HG02840 (cell line): Measurements from ENCODE around the gene GPR17.

Experiments used
- ATAC-seq: cut with Tn5 transposase; IDR thresholded peaks from one replicate; pipeline ENCODE4 v1.9.1; 2021; ENCODE audit warnings: mild to moderate bottlenecking, moderate library complexity, moderate number of reproducible peaks; ENCODE audit not compliant: unreplicated experiment, low FRiP score

GPR17 gene

GRCh38 chr2:127664065-127664894 lies 18.3 kb downstream of the GPR17 start:
- no peak for ATAC-seq

GRCh38 chr2:127664895-127665225 lies 18.9 kb downstream of the GPR17 start:
- ATAC-seq = no peak

DNA sequence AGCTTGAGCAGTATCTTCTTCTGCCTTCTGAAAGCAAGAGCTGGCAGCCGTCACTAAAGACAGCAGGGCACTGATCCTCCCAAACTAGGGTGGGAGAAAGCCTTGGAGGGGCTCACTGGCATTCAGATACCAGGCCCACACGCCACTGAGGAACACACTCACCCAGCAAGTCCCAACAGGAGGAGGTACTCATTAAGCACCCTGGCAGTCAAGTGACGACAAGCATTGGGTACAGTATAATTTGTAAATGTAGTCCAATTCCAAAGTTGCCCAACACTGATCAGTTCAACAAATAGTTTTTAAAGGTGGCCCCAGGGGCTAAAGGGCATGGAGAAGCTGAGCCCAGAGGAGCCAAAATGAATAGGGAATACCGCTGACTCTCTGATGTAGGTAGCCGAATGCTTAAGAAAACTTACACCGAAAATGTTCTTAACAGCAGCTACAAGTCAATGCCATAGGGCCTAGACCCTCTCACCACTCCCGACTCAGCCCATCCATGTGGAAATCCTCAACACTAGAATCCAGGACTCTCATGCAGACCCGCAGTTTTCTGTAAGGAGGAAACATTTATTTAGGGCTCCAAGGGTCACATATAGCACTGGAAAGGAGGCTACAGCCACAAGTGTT lies 19.4 kb downstream of the GPR17 start:
- no peak for ATAC-seq

DNA sequence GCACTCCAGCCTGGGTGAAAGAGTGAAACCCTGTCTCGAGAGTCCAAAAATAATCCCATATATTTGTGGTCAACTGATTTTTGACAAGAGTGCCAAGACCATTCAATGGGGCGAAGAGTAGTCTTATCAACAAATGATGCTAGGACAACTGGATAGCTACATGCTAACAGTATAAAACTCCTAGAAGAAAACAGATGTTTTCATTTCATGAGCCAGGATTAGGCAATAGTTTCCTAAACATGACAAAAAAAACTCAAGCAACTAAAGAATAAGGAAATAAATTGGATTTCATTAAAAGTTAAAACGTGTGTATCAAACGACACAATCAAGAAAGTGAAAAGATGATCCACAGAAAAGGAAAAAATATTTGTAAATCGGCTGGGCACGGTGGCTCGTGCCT lies 23.1 kb downstream of the GPR17 start:
- ATAC-seq = no peak

- ATAC-seq = no peak
Observed at GRCh38 chr2:127670055-127670956, 24.4 kb downstream of the GPR17 start.

DNA sequence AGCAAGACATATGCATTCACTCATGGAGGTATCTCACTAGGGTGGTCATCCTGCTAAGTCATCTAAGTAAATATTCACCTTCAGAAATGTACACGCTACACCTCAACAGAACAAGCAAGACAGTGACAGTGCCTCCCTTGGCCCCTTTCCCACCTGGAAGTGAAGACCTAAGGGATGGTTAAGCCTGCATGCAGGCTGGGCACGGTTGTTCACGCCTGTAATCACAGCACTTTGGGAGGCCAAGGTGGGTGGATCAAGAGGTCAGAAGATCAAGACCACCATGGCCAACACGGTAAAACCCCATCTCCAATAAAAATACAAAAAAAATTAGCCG lies 25.0 kb downstream of the GPR17 start:
- no peak for ATAC-seq

DNA sequence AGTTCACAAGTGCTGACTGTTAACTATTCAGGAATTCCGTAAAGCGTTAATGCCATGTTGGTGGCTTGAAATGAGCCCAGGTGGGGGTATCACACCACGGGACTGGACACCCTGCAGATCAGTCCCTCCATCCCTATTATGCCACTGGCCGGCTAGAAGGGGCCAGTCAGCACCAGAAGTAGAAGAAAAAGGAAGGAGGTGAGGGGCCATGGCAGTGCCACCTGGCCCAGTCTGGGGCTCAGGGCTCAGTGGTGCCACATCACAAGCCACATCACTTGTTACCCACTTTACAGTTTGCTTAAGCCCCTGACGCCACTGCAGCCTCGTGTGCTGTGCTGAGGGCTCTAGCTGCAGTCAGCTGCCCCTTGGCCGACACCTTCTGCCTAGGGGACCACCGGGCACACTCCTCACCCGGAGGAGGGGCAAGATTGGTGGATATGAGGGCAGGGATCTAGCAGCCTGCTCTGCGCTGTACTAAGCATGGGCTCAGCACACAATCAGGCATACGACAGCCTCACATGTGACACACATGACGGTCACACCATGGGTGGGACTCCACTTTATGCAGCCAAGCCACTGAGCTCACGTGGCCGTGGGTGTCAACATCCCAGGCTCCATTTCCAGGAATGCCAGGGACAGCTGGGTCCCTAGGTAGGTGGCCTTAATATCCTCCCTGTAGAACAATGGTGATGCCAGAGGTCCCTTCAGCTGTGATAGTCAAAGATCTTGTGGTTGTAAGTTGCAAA lies 25.8 kb downstream of the GPR17 start:
- no peak for ATAC-seq

DNA sequence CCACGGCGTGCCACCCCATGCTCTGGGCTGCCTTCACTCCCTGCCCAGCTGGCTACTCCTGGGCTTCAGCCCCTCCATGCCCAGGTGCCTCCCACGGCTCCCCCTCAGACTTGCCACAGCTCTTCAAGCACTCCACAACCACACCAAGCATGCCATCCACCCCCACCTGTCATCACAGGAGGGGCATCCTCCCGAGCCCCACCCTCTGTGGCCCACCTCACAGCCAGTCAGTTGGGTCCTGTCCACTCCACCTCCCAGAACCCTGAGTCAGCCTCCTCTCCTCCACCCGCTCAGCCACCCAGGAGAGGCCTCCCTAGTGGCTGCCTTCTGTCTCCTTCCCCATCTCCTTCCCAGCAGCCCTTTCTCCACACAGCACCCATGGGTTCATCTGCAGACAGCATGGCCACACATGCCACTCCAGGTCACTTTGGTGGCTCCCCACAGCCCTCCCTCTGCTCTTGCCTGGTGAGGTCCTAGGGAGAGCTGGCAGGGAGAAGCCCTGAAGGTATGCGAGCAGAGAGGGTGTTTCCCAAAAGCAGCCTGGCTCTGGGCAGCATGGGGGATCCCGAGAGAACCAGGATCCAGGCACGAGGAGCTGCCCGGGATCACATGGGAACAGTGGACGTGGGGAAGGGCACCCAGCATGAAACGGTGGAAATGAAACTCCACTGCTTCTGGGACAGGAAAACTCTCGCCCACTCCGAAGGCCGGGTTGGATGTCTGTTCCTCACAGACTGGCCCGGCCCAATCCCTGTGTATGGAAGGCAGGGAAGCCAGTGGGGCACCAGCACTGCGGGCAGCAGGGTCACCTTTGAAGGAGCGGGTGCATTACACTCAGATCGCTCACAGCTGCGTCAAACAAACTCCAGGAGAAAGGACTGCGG lies 26.6 kb downstream of the GPR17 start:
- no peak for ATAC-seq

GRCh38 chr2:127673291-127674069 lies 27.5 kb downstream of the GPR17 start:
- ATAC-seq = no peak

GRCh38 chr2:127674241-127675209 lies 28.6 kb downstream of the GPR17 start:
- no peak for ATAC-seq

DNA sequence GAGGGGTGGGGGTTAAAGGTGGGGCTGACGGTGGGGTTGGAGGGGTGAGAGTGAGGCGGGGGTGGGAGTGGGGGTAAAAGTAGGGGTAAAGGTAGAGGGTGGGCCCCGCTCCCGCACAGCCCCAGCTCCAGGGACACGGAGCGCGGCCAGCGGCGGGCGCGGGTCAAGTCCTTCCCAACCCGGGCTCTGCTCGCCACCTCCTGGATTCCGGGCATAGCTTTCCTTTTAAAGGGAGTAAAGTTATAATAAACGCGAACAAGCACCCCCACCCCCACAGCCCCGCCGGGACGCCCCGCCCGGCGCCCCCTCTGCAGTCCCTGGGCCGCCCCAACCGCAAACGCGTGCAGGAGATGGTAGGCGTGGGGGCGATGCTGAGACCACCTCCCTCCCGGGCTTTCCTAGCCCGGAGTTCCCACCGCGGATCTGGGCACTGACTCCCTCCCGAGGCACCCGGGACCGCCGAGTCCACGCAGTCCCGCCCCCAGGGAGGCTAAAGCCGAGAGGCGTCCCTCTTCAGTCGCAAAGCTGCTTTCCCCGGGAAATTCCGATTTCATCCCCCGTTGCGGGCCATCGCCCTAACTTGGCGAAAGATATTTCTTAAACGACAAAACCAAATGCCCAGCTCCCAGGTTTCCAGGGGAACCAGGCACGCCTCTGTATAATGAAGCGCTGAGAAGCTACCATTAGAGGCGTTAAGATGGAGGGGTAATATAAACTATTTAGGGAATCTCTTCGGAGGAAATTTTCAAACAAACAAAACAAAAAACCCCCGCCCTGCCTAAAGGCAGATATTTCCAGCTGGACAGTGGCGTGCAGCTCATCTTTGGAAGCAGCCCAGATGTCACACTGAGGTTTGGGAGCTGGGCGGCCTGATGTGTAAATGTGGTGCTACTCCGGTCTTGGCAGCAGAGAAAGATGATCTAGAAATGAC lies 29.6 kb downstream of the GPR17 start, which contains the start of gene LIMS2:
LIMS2 (minus strand) TSS at position 200 of the 931 bp plus-strand sequence. CDS start 506 bp downstream, outside the sequence.
- ATAC-seq = no peak

- no peak for ATAC-seq
Observed at GRCh38 chr2:127676906-127677305, 31.0 kb downstream of the GPR17 start.

DNA sequence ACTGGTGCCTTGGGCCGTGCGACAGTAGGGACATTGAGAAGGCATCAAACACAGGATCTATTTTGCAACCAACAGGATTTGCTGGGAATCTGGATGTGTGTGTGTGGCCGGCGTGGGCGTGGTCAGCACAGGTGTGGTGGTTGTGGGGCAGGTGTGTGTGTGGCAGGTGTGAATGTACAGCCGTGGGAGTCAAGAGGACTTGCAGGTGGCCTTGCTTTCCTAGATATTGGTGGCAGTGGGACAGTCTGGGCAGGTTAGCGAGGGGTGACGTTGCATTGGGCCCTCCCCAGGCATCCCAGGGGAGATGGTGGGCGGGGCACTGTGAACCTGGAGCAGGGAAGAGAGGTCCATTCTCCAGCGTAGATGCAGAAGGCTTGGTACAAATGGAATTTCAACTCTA lies 32.6 kb downstream of the GPR17 start:
- no peak for ATAC-seq

DNA sequence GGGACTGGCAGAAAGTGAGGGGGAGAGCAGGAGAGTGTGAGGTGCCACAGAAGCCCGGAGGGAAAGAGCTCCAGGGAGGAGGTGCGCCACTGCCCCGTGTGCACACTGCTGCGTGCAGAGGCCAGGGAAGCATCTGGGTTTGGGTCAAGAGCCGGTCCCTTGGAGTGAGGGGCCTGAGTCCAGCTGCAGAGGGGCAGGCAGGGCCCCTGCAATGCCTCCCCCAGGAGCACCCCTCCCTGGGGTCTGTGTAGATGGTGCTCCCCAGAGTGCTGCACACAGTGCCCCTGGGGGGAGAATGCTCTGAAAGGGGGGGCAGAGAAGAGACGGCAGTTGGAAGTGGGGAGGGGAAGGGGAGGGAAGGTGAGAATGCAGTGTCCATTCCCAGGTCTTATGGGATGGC lies 33.0 kb downstream of the GPR17 start:
- no peak for ATAC-seq

DNA sequence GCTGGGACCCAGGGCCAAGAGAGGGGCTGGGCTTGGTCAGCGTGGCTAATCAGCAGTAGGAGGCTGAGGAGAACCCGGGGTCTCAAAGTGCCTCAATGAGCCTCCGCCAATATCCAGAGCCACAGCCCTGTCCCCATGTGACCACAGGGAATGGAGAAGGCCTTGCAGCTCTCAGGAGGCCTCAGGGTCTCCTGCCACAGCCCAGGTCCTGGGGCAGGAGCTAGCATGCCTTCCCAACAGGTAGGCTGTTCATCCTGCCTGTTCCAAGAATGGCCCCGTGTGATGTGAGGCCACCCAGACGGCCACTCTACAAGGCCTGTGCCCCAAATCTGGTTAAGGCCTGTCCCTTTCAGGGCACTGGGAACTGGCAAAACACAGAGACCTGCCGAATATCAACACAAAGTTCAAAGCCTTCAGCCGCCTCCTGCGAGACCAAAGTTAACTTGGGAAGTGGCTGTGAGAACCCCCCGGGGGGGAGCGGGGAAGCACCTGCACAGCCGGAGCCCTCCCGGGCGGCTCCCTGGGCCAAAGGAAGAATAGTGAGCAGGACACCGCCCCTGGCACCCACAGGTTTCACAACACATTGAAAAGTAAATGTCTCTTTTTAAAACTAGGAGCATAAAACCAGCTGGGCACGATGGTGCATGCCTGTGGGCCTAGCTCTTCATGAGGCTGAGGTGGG lies 33.9 kb downstream of the GPR17 start:
- ATAC-seq = no peak

DNA sequence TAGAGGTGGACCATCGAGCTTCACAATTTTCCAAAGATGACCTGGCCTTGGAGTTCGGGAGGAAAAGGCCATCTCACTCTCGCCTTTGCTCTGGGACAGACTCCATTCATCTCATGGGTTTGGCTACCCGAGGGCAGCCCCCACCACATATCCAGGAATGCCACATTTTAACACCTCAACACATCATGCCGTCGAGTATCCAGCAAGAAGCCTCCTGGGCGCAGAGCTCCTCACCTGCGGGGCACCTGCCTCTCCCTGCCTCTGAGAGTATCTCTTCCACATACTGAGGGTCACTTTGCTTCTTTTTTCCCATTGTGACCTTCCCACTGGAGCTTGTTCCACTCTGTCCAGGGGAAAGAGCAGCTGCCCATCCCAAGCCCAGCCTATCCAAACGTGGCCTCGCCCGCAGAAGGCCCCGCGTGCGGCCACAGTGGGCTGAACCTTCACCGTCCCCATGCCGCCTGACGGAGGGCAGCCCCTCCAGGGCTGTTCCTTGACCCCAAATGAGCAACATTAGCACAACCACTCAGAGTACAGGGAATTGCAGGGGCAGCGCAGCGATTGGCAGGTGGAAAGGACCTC lies 34.8 kb downstream of the GPR17 start:
- ATAC-seq = no peak
